Tibial artery (tissue), 4 donors: ENCODE data around the gene TMEM11.

Experiments used
- DNase-seq, 2 donors: peaks; one replicate each; pipeline ENCODE4 v3.0.0-alpha.2; 2019
- H3K27ac ChIP-seq, 2 donors: fragments of 200-600 bp; sonication (generic) in 1 of 2; 1 replicate in 1 of 2; 2 replicates in 1 of 2; pipeline ENCODE4 v1.5.1; 2018 to 2019; ENCODE audit warnings: mild to moderate bottlenecking in 1 of 2
- H3K27me3 ChIP-seq, 2 donors: fragments of 200-600 bp; sonication (generic) in 1 of 2; one replicate each; pipeline versions ENCODE4 v1.5.1 to v1.6.0; 2016 to 2019
- H3K36me3 ChIP-seq, 3 donors: fragments of 200-600 bp; sonication (generic) in 2 of 3; one replicate each; pipeline ENCODE4 v1.5.1; 2016 to 2019; ENCODE audit warnings: mild to moderate bottlenecking in 2 of 3
- H3K4me1 ChIP-seq, 4 donors: fragments of 200-600 bp; sonication (generic) in 2 of 4; 1 replicate in 3 of 4; 2 replicates in 1 of 4; pipeline ENCODE4 v1.5.1; 2016 to 2019
- H3K4me3 ChIP-seq, 2 donors: fragments of 200-600 bp; sonication (generic) in 1 of 2; 1 replicate in 1 of 2; 2 replicates in 1 of 2; pipeline ENCODE4 v1.5.1; 2018 to 2019; ENCODE audit warnings: mild to moderate bottlenecking in 2 of 2
- H3K9me3 ChIP-seq, 3 donors: fragments of 200-600 bp; sonication (generic) in 1 of 3; one replicate each; pipeline ENCODE4 v1.5.1; 2016 to 2019
- CTCF ChIP-seq, 2 experiments: fragments of 200-600 bp in 1 of 2; fragments of 450-650 bp in 1 of 2; IDR thresholded peaks; one replicate each; pipeline ENCODE4 v1.5.1; 2017 to 2019; ENCODE audit warnings: antibody characterized with exemption in 2 of 2, mild to moderate bottlenecking in 1 of 2, moderate library complexity in 1 of 2
- intact Hi-C: fragments of 100-400 bp; cut with DNase I; formaldehyde crosslinking; loops from one replicate; pipeline ENCODE4 v1.15.0; 2023; ENCODE audit warnings: low total_unique reads

The TMEM11 gene

GRCh38 chr17:21240369-21241055, 26.6 kb upstream of the TMEM11 start:
- TF ChIP-seq CTCF (IDR thresholded peaks at IDR 0.05) = no peak
- H3K36me3 ChIP-seq = peaks cover 0 to 29% (median 27%) of the 10 kb centered on the region in 3 donors
- DNase-seq = no peak
- H3K9me3 ChIP-seq = no peaks in the 10 kb centered on the region
- intact Hi-C loops = loop anchor here (10.0 kb wide), 1 partner anchor 116 kb away; the partner anchor contains the start of gene DHRS7B
- H3K27ac ChIP-seq = no peak overlapping the region
- H3K4me1 ChIP-seq = peaks cover 0 to 38% (median 11%) of the 10 kb centered on the region in 4 donors
- no peaks in the 10 kb centered on the region for H3K27me3 ChIP-seq
- H3K4me3 ChIP-seq = no peak overlapping the region

- intact Hi-C loops = loop anchor here (10.0 kb wide), 1 partner anchor 115 kb away; the partner anchor contains the start of gene DHRS7B
- peak; percentile 35 to 40 for TF ChIP-seq CTCF (IDR thresholded peaks at IDR 0.05)
Observed at GRCh38 chr17:21239680-21240368, 25.9 kb upstream of the TMEM11 start.

GRCh38 chr17:21235921-21236320, 22.0 kb upstream of the TMEM11 start:
- DNase-seq = no peak
- H3K27ac ChIP-seq = no peak overlapping the region
- TF ChIP-seq CTCF (IDR thresholded peaks at IDR 0.05) = no peak
- H3K9me3 ChIP-seq = no peaks in the 10 kb centered on the region
- no peaks in the 10 kb centered on the region for H3K36me3 ChIP-seq
- no peak overlapping the region for H3K4me3 ChIP-seq
- intact Hi-C loops = no loop called here
- H3K27me3 ChIP-seq = no peaks in the 10 kb centered on the region
- H3K4me1 ChIP-seq = peaks cover 0 to 8% (median 0%) of the 10 kb centered on the region in 4 donors

More at GRCh38 chr17:21239680-21240368, 25.9 kb upstream of the TMEM11 start:
- H3K27me3 ChIP-seq = no peaks in the 10 kb centered on the region
- DNase-seq = no peak
- no peaks in the 10 kb centered on the region for H3K9me3 ChIP-seq
- H3K4me3 ChIP-seq = no peak overlapping the region
- H3K27ac ChIP-seq = no peak overlapping the region
- H3K36me3 ChIP-seq = peaks cover 0 to 29% (median 27%) of the 10 kb centered on the region in 3 donors
- H3K4me1 ChIP-seq = peaks cover 0 to 37% (median 11%) of the 10 kb centered on the region in 4 donors

- no peak overlapping the region for H3K27ac ChIP-seq
- no peaks in the 10 kb centered on the region for H3K36me3 ChIP-seq
Observed at GRCh38 chr17:21233581-21234347, 19.8 kb upstream of the TMEM11 start.

More at GRCh38 chr17:21233581-21234347, 19.8 kb upstream of the TMEM11 start:
- DNase-seq = no peak
- intact Hi-C loops = no loop called here
- Histone ChIP-seq H3K9me3 (no peaks in the 10 kb centered on the region), H3K4me3 (no peak overlapping the region), H3K4me1 (no peaks in the 10 kb centered on the region), H3K27me3 (no peaks in the 10 kb centered on the region)
- TF ChIP-seq CTCF (IDR thresholded peaks at IDR 0.05) = no peak
